SK-N-SH (cell line): ENCODE results near the gene RSRP1. TPM values are rescaled to one million over a fixed set of nuclear protein-coding genes. Genes with fewer than 3 reads are reported as not detected.

ENCODE experiments used
- CTCF ChIA-PET: fragments of 300-600, 350-600 bp; formaldehyde crosslinking; extraction: SDS; loops from one replicate; lab custom pipeline; 2021; lab: Yijun Ruan, JAX
- POLR2A ChIA-PET: fragments of 350-600 bp; sonication (Branson Sonifier 250); formaldehyde crosslinking; extraction: SDS; loops from one replicate; lab custom pipeline; 2020; ENCODE audit warnings: antibody characterized with exemption, inconsistent platforms; lab: Yijun Ruan, JAX
- DNase-seq: peaks from one replicate; pipeline ENCODE4 v3.0.0; 2012
- H2AFZ ChIP-seq: fragments of 200-600 bp; sonication (generic); 2 replicates; pipeline ENCODE4 v1.8.1; 2016; ENCODE audit warnings: antibody characterized with exemption, mild to moderate bottlenecking, low read depth
- H3F3A ChIP-seq: fragments of 200-600 bp; sonication (generic); replicated peaks from 2 replicates; pipeline ENCODE3; 2016; ENCODE audit warnings: antibody characterized with exemption, mild to moderate bottlenecking; ENCODE audit not compliant: insufficient read depth
- H3K27ac ChIP-seq, 2 experiments: fragments of 200-500 bp in 1 of 2; fragments of 200-600 bp in 1 of 2; sonication (Bioruptor generic) in 1 of 2; sonication (generic), shearing (Covaris generic) in 1 of 2; 2 replicates each; pipeline versions ENCODE4 v1.5.1 to v1.6.1; 2014 to 2016; ENCODE audit warnings: low read depth in 2 of 2, inconsistent platforms in 1 of 2, low read length in 1 of 2, mild to moderate bottlenecking in 1 of 2, mixed read lengths in 1 of 2
- H3K27me3 ChIP-seq: fragments of 200-600 bp; sonication (generic), shearing (Covaris generic); 2 replicates; pipeline ENCODE4 v1.6.1; 2016; ENCODE audit warnings: mixed run types; ENCODE audit not compliant: insufficient read depth
- H3K36me3 ChIP-seq, 2 experiments: fragments of 200-500 bp in 1 of 2; fragments of 200-600 bp in 1 of 2; sonication (Bioruptor generic) in 1 of 2; sonication (generic) in 1 of 2; replicated peaks in 1 of 2; 2 replicates each; pipeline versions ENCODE3 to v1.5.1; 2014 to 2016; ENCODE audit warnings: low read length in 1 of 2, mild to moderate bottlenecking in 1 of 2; ENCODE audit not compliant: insufficient read depth in 2 of 2, control insufficient read depth in 1 of 2
- H3K4me1 ChIP-seq, 2 experiments: fragments of 200-500 bp in 1 of 2; fragments of 200-600 bp in 1 of 2; sonication (Bioruptor generic) in 1 of 2; sonication (generic), shearing (Covaris generic) in 1 of 2; 2 replicates each; pipeline versions ENCODE4 v1.5.1 to v1.6.1; 2014 to 2016; ENCODE audit warnings: low read depth in 1 of 2, low read length in 1 of 2, mixed run types in 1 of 2; ENCODE audit not compliant: insufficient read depth in 2 of 2, control insufficient read depth in 1 of 2
- H3K4me2 ChIP-seq: fragments of 200-600 bp; sonication (generic), shearing (Covaris generic); 2 replicates; pipeline ENCODE4 v1.6.1; 2017; ENCODE audit warnings: mixed run types
- H3K4me3 ChIP-seq, 2 experiments: fragments of 200-500 bp in 1 of 2; fragments of 200-600 bp in 1 of 2; sonication (Bioruptor generic) in 1 of 2; sonication (generic), shearing (Covaris generic) in 1 of 2; 2 replicates each; pipeline versions ENCODE4 v1.5.1 to v1.8.1; 2014 to 2016; ENCODE audit warnings: low read depth in 2 of 2, inconsistent platforms in 1 of 2, low read length in 1 of 2, mild to moderate bottlenecking in 1 of 2, mixed read lengths in 1 of 2, moderate library complexity in 1 of 2
- H3K79me2 ChIP-seq: fragments of 200-600 bp; sonication (generic); 2 replicates; pipeline ENCODE4 v1.8.1; 2017; ENCODE audit warnings: mild to moderate bottlenecking; ENCODE audit not compliant: insufficient read depth
- H3K9ac ChIP-seq: fragments of 200-600 bp; sonication (generic); 2 replicates; pipeline ENCODE4 v1.6.1; 2017; ENCODE audit warnings: mixed run types
- H3K9me2 ChIP-seq: fragments of 200-600 bp; sonication (generic); 2 replicates; pipeline ENCODE4 v1.6.1; 2017; ENCODE audit warnings: mixed run types
- H3K9me3 ChIP-seq: fragments of 200-600 bp; sonication (generic); 2 replicates; pipeline ENCODE4 v1.6.1; 2017; ENCODE audit warnings: mixed run types, mild to moderate bottlenecking, moderate library complexity
- H4K20me1 ChIP-seq: fragments of 200-600 bp; sonication (generic); 2 replicates; pipeline ENCODE4 v1.6.1; 2017; ENCODE audit warnings: mild to moderate bottlenecking, mixed run types; ENCODE audit not compliant: insufficient read depth
- CHD2 ChIP-seq: fragments of 150-350 bp; IDR thresholded peaks from 2 replicates; pipeline ENCODE4 v1.6.1; 2018; ENCODE audit warnings: low read length; ENCODE audit not compliant: partially characterized antibody
- CTCF ChIP-seq: fragments of 200-600 bp; sonication (generic); IDR thresholded peaks from 2 replicates; pipeline ENCODE4 v1.6.1; 2017; ENCODE audit warnings: antibody characterized with exemption, mild to moderate bottlenecking, moderate library complexity
- ELF1 ChIP-seq: IDR thresholded peaks from 2 replicates; pipeline ENCODE4 v1.4.0; 2012
- EP300 ChIP-seq, 2 experiments: IDR thresholded peaks; 2 replicates each; pipeline versions ENCODE4 v1.4.0 to v1.6.1; 2012; ENCODE audit warnings: borderline replicate concordance in 1 of 2, low read depth in 1 of 2, low read length in 1 of 2
- FOSL2 ChIP-seq: IDR thresholded peaks from 2 replicates; pipeline ENCODE4 v1.4.0; 2012; ENCODE audit warnings: low read depth, mild to moderate bottlenecking, moderate library complexity, borderline replicate concordance
- JUND ChIP-seq: IDR thresholded peaks from 2 replicates; pipeline ENCODE4 v1.4.0; 2012
- MXI1 ChIP-seq: IDR thresholded peaks from 2 replicates; pipeline ENCODE4 v1.6.1; 2012; ENCODE audit warnings: mild to moderate bottlenecking, low read depth, low read length, improper control_type of control experiment
- NRF1 ChIP-seq: IDR thresholded peaks from 2 replicates; pipeline ENCODE4 v1.6.1; 2012; ENCODE audit warnings: low read depth, mild to moderate bottlenecking, low read length
- PBX3 ChIP-seq: IDR thresholded peaks from 2 replicates; pipeline ENCODE4; 2012
- POLR2AphosphoS5 ChIP-seq: IDR thresholded peaks from 2 replicates; pipeline ENCODE4 v1.6.1; 2012; ENCODE audit warnings: low read depth, low read length
- RAD21 ChIP-seq: IDR thresholded peaks from 2 replicates; pipeline ENCODE4 v1.6.1; 2012; ENCODE audit warnings: mild to moderate bottlenecking, low read length
- SIN3A ChIP-seq: IDR thresholded peaks from 2 replicates; pipeline ENCODE4 v1.6.1; 2012; ENCODE audit warnings: low read depth, mild to moderate bottlenecking, low read length, moderate library complexity, borderline replicate concordance
- SMC3 ChIP-seq: IDR thresholded peaks from 2 replicates; pipeline ENCODE4 v1.6.1; 2012; ENCODE audit warnings: low read depth, low read length, improper control_type of control experiment
- TAF1 ChIP-seq: IDR thresholded peaks from 2 replicates; pipeline ENCODE4 v1.6.1; 2012; ENCODE audit warnings: low read depth, mild to moderate bottlenecking, low read length, moderate library complexity, borderline replicate concordance
- YY1 ChIP-seq: IDR thresholded peaks from 2 replicates; pipeline ENCODE4 v1.4.0; 2012; ENCODE audit warnings: low read depth, mild to moderate bottlenecking
- WGBS: methylation state at CpG from one replicate; pipeline ENCODE4 v1.1.6; 2017; ENCODE audit warnings: low lambda C conversion rate; 5-methylcytosine and 5-hydroxymethylcytosine counted together
- polyA plus RNA-seq, 3 experiments: library from polyadenylated mRNA; depleted of rRNA; stranded (reverse); fragments of >200 nt; gene quantifications; 2 replicates each; pipeline ENCODE4 v1.2.3, GENCODE V29; 2012

Gene RSRP1
- polyA plus RNA-seq, 1 of the 3 experiments (the other 2 are of a cell fraction), result 126 TPM

GRCh38 chr1:25247829-25248754, 838 bp upstream of the RSRP1 start:
- Histone ChIP-seq H3K27me3 (no peaks in the 10 kb centered on the region), H3K79me2 (peaks cover 62% of the 10 kb centered on the region), H2AFZ (peak overlapping the region; percentile 66; the same call in 1 of the 2 replicates), H3K9ac (peak overlapping the region; percentile 99), H3K36me3 (peaks cover 27 to 35% of the 10 kb centered on the region in 2 experiments), H4K20me1 (peaks cover 34% of the 10 kb centered on the region), H3K4me1 (peaks cover 11 to 18% of the 10 kb centered on the region in 2 experiments; a peak in 3 of 4 replicates), H3K9me2 (no peaks in the 10 kb centered on the region), H3K27ac (peak overlapping the region; percentile 98 to 99), H3K9me3 (no peaks in the 10 kb centered on the region), H3K4me3 (peak overlapping the region; percentile 86 to 96), H3K4me2 (peak overlapping the region; percentile 95), H3F3A (peaks cover 10% of the 10 kb centered on the region)
- 31% methylated on average over 26 of the region's 30 CpGs for WGBS
- CTCF ChIA-PET, result interaction anchor here (0.6 to 1.4 kb wide), 6 partner anchors 9 to 789 kb away, joined by 3 to 4 read pairs (median 4); no protein-coding TSS in a partner anchor
- TF ChIP-seq POLR2AphosphoS5 (no peak), JUND (no peak), TAF1 (peak; percentile 45; the same call in 1 of the 2 replicates), PBX3 (no peak), YY1 (0 out of 2 replicates have a peak, but pooled peaks have one; percentile 25), CTCF (peak; percentile 27; the same call in 1 of the 2 replicates), MXI1 (no peak), SIN3A (peak; percentile 65; the same call in 1 of the 2 replicates), NRF1 (no peak), SMC3 (peak; percentile 16; the same call in 1 of the 2 replicates), EP300 (IDR thresholded peaks at IDR 0.05; ENCODE audit: borderline replicate concordance in 1 of 2, low read depth in 1 of 2, low read length in 1 of 2) (no peak), RAD21 (peak; percentile 39), ELF1 (no peak), FOSL2 (no peak), CHD2 (no peak)
- POLR2A ChIA-PET, result interaction anchor here (0.5 to 1.7 kb wide), 9 partner anchors 8 to 1009 kb away, joined by 3 to 24 read pairs (median 3); partner anchors contain the start of genes SYF2 and TMEM50A
- no peak for DNase-seq
